Endodermal cell (in vitro differentiated cells): ENCODE data around the gene GLDN. TPM values are rescaled to one million over a fixed set of nuclear protein-coding genes. Genes with fewer than 3 reads are reported as not detected.

Experiments used
- DNase-seq: peaks from one replicate; pipeline ENCODE4 v3.0.0-alpha.2; 2017
- H3K27ac ChIP-seq: 2 replicates; pipeline ENCODE4 v1.5.1; 2013; ENCODE audit warnings: mild to moderate bottlenecking, low read depth, low read length, moderate library complexity
- H3K27me3 ChIP-seq: 2 replicates; pipeline ENCODE4 v1.6.1; 2013; ENCODE audit warnings: mild to moderate bottlenecking, low read length, moderate library complexity; ENCODE audit not compliant: insufficient read depth, control insufficient read depth, poor library complexity, severe bottlenecking
- H3K36me3 ChIP-seq: 2 replicates; pipeline ENCODE4 v1.7.0; 2013; ENCODE audit warnings: mild to moderate bottlenecking, low read length, moderate library complexity; ENCODE audit not compliant: control insufficient read depth, insufficient read depth
- H3K4me1 ChIP-seq: one replicate; pipeline ENCODE4 v1.7.0; 2013; ENCODE audit warnings: low read length; ENCODE audit not compliant: control insufficient read depth, insufficient read depth
- H3K4me3 ChIP-seq: 2 replicates; pipeline ENCODE4 v1.5.1; 2013; ENCODE audit warnings: mild to moderate bottlenecking, low read length, moderate library complexity
- H3K9ac ChIP-seq: 2 replicates; pipeline ENCODE4 v1.6.1; 2013; ENCODE audit warnings: mild to moderate bottlenecking, low read length, moderate library complexity; ENCODE audit not compliant: poor library complexity, severe bottlenecking; ENCODE audit errors: extremely low read depth
- H3K9me3 ChIP-seq: 2 replicates; pipeline ENCODE4 v1.6.1; 2013; ENCODE audit warnings: mild to moderate bottlenecking, low read length, moderate library complexity; ENCODE audit not compliant: control insufficient read depth
- H3K27ac Mint-ChIP-seq: 2 replicates; pipeline ENCODE4 v1.8.0; 2020; ENCODE audit warnings: mixed read lengths
- H3K27me3 Mint-ChIP-seq: 2 replicates; pipeline ENCODE4 v1.8.0; 2021; ENCODE audit warnings: mild to moderate bottlenecking, mixed read lengths; ENCODE audit not compliant: insufficient read depth
- H3K36me3 Mint-ChIP-seq: 2 replicates; pipeline ENCODE4 v1.8.0; 2020; ENCODE audit warnings: low read depth, mixed read lengths
- H3K4me1 Mint-ChIP-seq: 2 replicates; pipeline ENCODE4 v1.8.0; 2020; ENCODE audit warnings: mixed read lengths
- H3K4me3 Mint-ChIP-seq: 2 replicates; pipeline ENCODE4 v1.8.0; 2020; ENCODE audit warnings: mild to moderate bottlenecking, moderate library complexity, mixed read lengths
- H3K9me3 Mint-ChIP-seq: 2 replicates; pipeline ENCODE4 v1.8.0; 2020; ENCODE audit warnings: mild to moderate bottlenecking, mixed read lengths
- WGBS, 2 experiments: methylation state at CpG; one replicate each; pipeline versions ENCODE4 v1.1.5 to v1.1.7; 2013; ENCODE audit warnings: missing lambda C conversion rate in 2 of 2, mixed read lengths in 1 of 2; ENCODE audit not compliant: insufficient coverage in 1 of 2, insufficient read length in 1 of 2; 5-methylcytosine and 5-hydroxymethylcytosine counted together
- total RNA-seq, 2 donors: library from RNA; stranded (reverse); fragmentation: NEBNext Ultra II Directional in 1 of 2; extraction: Animal tissue kit (Norgen Biotek cat#: 25700) in 1 of 2; gene quantifications; 2 replicates in 1 of 2; 3 replicates in 1 of 2; pipeline ENCODE4 v1.2.1, GENCODE V29; 2021
- TF ChIP-seq, protein P1 (sequence below): fragments of 200-600 bp; sonication (generic); conservative IDR thresholded peaks from 2 replicates; pipeline ENCODE4 v1.5.0; 2021; ENCODE audit warnings: antibody characterized with exemption, mild to moderate bottlenecking

GLDN gene
- total RNA-seq, 2 donors from 2014 or later = 0.62 to 1.7 TPM

DNA sequence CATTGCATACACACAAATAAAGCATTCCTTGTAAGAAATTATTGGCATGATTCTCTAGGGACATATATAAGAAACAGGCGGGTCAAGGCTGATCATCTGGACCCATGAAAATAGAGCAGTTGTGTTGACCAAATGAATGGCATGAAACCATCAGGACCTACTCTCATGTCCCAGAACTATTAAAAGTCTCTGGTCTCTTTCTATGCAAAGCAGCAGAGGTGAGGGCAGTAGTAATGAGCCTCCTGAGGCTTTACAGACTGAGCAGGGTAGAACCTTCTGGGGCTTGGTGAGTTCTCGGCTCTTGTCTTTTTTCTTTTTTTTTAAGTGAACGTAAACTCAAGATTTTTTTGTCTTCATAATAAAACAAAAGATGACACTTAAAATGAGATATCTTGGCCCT lies 9.3 kb downstream of the GLDN start:
- DNase-seq = no peak
- Mint-ChIP-seq H3K27me3 (peaks cover 32% of the 10 kb centered on the region), H3K9me3 (no peaks in the 10 kb centered on the region), H3K36me3 (no peaks in the 10 kb centered on the region), H3K27ac (no peak overlapping the region), H3K4me3 (no peak overlapping the region), H3K4me1 (peaks cover 9% of the 10 kb centered on the region)
- 88 to 100% methylated on average over 3 of the region's 3 CpGs for WGBS, 2 experiments
- Histone ChIP-seq H3K36me3 (no peaks in the 10 kb centered on the region), H3K27me3 (peaks cover 7% of the 10 kb centered on the region), H3K9me3 (no peaks in the 10 kb centered on the region), H3K9ac (no peak overlapping the region), H3K4me1 (no peaks in the 10 kb centered on the region), H3K27ac (no peak overlapping the region), H3K4me3 (no peak overlapping the region)
- TF ChIP-seq, protein P1, sequence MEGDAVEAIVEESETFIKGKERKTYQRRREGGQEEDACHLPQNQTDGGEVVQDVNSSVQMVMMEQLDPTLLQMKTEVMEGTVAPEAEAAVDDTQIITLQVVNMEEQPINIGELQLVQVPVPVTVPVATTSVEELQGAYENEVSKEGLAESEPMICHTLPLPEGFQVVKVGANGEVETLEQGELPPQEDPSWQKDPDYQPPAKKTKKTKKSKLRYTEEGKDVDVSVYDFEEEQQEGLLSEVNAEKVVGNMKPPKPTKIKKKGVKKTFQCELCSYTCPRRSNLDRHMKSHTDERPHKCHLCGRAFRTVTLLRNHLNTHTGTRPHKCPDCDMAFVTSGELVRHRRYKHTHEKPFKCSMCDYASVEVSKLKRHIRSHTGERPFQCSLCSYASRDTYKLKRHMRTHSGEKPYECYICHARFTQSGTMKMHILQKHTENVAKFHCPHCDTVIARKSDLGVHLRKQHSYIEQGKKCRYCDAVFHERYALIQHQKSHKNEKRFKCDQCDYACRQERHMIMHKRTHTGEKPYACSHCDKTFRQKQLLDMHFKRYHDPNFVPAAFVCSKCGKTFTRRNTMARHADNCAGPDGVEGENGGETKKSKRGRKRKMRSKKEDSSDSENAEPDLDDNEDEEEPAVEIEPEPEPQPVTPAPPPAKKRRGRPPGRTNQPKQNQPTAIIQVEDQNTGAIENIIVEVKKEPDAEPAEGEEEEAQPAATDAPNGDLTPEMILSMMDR = no peak

DNA sequence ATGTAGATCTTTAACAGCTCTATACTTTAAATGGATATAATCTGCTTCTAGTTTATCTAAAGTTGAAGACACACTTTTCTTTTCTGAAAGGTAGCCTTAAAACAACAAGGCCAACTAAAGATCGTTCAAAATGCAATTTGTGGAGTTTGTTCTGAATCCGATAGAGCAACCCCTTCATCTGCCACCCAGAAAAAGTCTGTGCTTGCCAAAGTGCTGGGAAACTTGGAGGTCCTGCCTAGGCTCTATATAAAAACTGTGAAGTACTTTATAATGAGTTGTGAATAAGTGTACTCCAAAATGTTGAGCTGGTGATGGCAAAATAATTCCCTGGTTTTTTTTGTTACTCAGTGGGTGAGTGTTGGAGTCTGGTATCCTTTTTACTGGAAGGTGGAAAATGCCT lies 12.5 kb downstream of the GLDN start:
- no peaks in the 10 kb centered on the region for H3K9me3 Mint-ChIP-seq
- TF ChIP-seq, protein P1 = no peak
- Histone ChIP-seq H3K27me3 (peaks cover 12% of the 10 kb centered on the region), H3K27ac (no peak overlapping the region), H3K4me1 (no peaks in the 10 kb centered on the region), H3K36me3 (no peaks in the 10 kb centered on the region), H3K9me3 (no peaks in the 10 kb centered on the region), H3K9ac (no peak overlapping the region), H3K4me3 (no peak overlapping the region)
- no peak overlapping the region for H3K4me3 Mint-ChIP-seq
- no peak overlapping the region for H3K27ac Mint-ChIP-seq
- no peaks in the 10 kb centered on the region for H3K36me3 Mint-ChIP-seq
- peaks cover 39% of the 10 kb centered on the region for H3K27me3 Mint-ChIP-seq
- peaks cover 9% of the 10 kb centered on the region for H3K4me1 Mint-ChIP-seq
- no peak for DNase-seq
- WGBS, 2 experiments = 60 to 87% methylated on average over 1 to 2 of the region's 2 CpGs

- H3K9me3 Mint-ChIP-seq = no peaks in the 10 kb centered on the region
- Histone ChIP-seq H3K4me3 (no peak overlapping the region), H3K27me3 (peaks cover 8% of the 10 kb centered on the region), H3K36me3 (no peaks in the 10 kb centered on the region), H3K9ac (no peak overlapping the region), H3K27ac (no peak overlapping the region), H3K4me1 (no peaks in the 10 kb centered on the region), H3K9me3 (no peaks in the 10 kb centered on the region)
- no peak for DNase-seq
- TF ChIP-seq, protein P1 = no peak
- no peaks in the 10 kb centered on the region for H3K36me3 Mint-ChIP-seq
- H3K27ac Mint-ChIP-seq = no peak overlapping the region
- H3K27me3 Mint-ChIP-seq = peaks cover 37% of the 10 kb centered on the region
- H3K4me3 Mint-ChIP-seq = no peak overlapping the region
- WGBS, 2 experiments = 83 to 89% methylated on average over 1 of the region's 1 CpG
- peaks cover 9% of the 10 kb centered on the region for H3K4me1 Mint-ChIP-seq
Observed at GRCh38 chr15:51355096-51355495, 13.6 kb downstream of the GLDN start.
